Smooth muscle cell (in vitro differentiated cells): Measurements from ENCODE around the gene GIT2. TPM values are rescaled to one million over a fixed set of nuclear protein-coding genes. Genes with fewer than 3 reads are reported as not detected.
"Not testable (repeated sequence)": the region's sequence is repeated elsewhere in the genome, so short reads cannot be mapped to it uniquely, and the experiment has no call there.

ENCODE experiments used
- DNase-seq: peaks from one replicate; lab custom pipeline; 2025; ENCODE audit not compliant: unreplicated experiment; lab: John Stamatoyannopoulos, UW
- H2AFZ ChIP-seq: fragments of 200-600 bp; sonication (generic); 2 replicates; pipeline ENCODE4 v1.6.0; 2016; ENCODE audit warnings: antibody characterized with exemption, low read depth, mild to moderate bottlenecking
- H3F3A ChIP-seq: fragments of 200-600 bp; sonication (generic); 2 replicates; pipeline ENCODE4 v1.6.0; 2017; ENCODE audit warnings: antibody characterized with exemption, low read depth
- H3K27ac ChIP-seq: fragments of 200-600 bp; sonication (generic); 2 replicates; pipeline ENCODE4 v1.5.1; 2016; ENCODE audit warnings: low read depth, mild to moderate bottlenecking
- H3K27me3 ChIP-seq: fragments of 200-600 bp; sonication (generic); 2 replicates; pipeline ENCODE4 v1.6.1; 2016; ENCODE audit warnings: low read depth, mild to moderate bottlenecking
- H3K36me3 ChIP-seq: fragments of 200-600 bp; sonication (generic); 2 replicates; pipeline ENCODE4 v1.5.1; 2016; ENCODE audit warnings: low read depth
- H3K4me1 ChIP-seq: fragments of 200-600 bp; sonication (generic); 2 replicates; pipeline ENCODE4 v1.5.1; 2016; ENCODE audit warnings: low read depth
- H3K4me2 ChIP-seq: fragments of 200-600 bp; sonication (generic); 2 replicates; pipeline ENCODE4 v1.6.0; 2016; ENCODE audit warnings: mild to moderate bottlenecking
- H3K4me3 ChIP-seq: fragments of 200-600 bp; sonication (generic); 2 replicates; pipeline ENCODE4 v1.5.1; 2016; ENCODE audit warnings: mild to moderate bottlenecking
- H3K79me2 ChIP-seq: fragments of 200-600 bp; sonication (generic); 2 replicates; pipeline ENCODE4 v1.6.0; 2016; ENCODE audit warnings: low read depth, mild to moderate bottlenecking
- H3K9ac ChIP-seq: fragments of 200-600 bp; sonication (generic); 2 replicates; pipeline ENCODE4 v1.6.0; 2016; ENCODE audit warnings: low read depth
- H3K9me3 ChIP-seq: fragments of 200-600 bp; sonication (generic); replicated peaks from 2 replicates; pipeline ENCODE4 v1.5.1; 2016; ENCODE audit warnings: low read depth
- H4K20me1 ChIP-seq: fragments of 200-600 bp; sonication (generic); 2 replicates; pipeline ENCODE4 v1.6.0; 2016; ENCODE audit warnings: low read depth
- WGBS: methylation state at CpG from one replicate; pipeline ENCODE4 v1.1.7; 2016; ENCODE audit warnings: low lambda C conversion rate; 5-methylcytosine and 5-hydroxymethylcytosine counted together
- polyA plus RNA-seq: library from polyadenylated mRNA; unstranded; fragments of >200 nt; fragmentation: Nextera tagmentation; extraction: Ambion mirVana; gene quantifications from 2 replicates; pipeline ENCODE4 v1.2.1, GENCODE V29; 2016
- total RNA-seq: library from RNA; depleted of rRNA; stranded (reverse); fragments of >200 nt; gene quantifications from 2 replicates; pipeline ENCODE4 v1.2.3, GENCODE V29; 2014
- TF ChIP-seq, protein P1 (sequence below): fragments of 200-600 bp; sonication (generic); IDR thresholded peaks from 2 replicates; pipeline ENCODE4 v1.5.1; 2017; ENCODE audit warnings: borderline replicate concordance, mild to moderate bottlenecking, antibody characterized with exemption; ENCODE audit not compliant: insufficient read depth, poor library complexity, severe bottlenecking

The GIT2 gene
- total and polyA plus RNA-seq, 2 experiments from 2014 or later: 20.3 to 27.3 TPM

DNA sequence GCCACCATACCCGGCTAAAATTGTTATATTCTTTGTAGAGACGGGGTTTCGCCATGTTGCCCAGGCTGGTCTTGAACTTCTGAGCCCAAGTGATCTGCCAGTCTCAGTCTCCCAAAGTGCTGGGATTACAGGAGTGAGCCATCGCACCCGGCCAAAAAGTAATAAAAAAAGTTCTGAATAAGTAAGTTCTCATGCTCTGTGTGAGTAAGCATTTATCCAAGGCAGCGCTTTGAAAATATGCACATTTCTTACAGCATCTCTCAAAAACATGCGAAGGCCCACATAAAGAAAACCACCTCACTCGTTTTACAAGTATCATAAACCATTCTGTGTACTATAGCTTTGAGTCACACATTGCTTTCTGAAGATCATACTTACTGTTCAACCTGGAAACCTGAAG is 8.6 kb downstream of the GIT2 start:
- TF ChIP-seq, protein P1, sequence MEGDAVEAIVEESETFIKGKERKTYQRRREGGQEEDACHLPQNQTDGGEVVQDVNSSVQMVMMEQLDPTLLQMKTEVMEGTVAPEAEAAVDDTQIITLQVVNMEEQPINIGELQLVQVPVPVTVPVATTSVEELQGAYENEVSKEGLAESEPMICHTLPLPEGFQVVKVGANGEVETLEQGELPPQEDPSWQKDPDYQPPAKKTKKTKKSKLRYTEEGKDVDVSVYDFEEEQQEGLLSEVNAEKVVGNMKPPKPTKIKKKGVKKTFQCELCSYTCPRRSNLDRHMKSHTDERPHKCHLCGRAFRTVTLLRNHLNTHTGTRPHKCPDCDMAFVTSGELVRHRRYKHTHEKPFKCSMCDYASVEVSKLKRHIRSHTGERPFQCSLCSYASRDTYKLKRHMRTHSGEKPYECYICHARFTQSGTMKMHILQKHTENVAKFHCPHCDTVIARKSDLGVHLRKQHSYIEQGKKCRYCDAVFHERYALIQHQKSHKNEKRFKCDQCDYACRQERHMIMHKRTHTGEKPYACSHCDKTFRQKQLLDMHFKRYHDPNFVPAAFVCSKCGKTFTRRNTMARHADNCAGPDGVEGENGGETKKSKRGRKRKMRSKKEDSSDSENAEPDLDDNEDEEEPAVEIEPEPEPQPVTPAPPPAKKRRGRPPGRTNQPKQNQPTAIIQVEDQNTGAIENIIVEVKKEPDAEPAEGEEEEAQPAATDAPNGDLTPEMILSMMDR: no peak
- Histone ChIP-seq H3K4me1 (no peaks in the 10 kb centered on the region), H3K27me3 (no peaks in the 10 kb centered on the region), H3K79me2 (peaks cover 18% of the 10 kb centered on the region), H3F3A (no peaks in the 10 kb centered on the region), H3K9ac (no peak overlapping the region), H3K4me2 (no peak overlapping the region), H3K9me3 (no peaks in the 10 kb centered on the region), H3K4me3 (no peak overlapping the region), H3K27ac (no peak overlapping the region), H3K36me3 (peaks cover 20% of the 10 kb centered on the region), H2AFZ (no peak overlapping the region), H4K20me1 (peaks cover 5% of the 10 kb centered on the region)
- WGBS: 94% methylated on average over 8 of the region's 8 CpGs
- no peak for DNase-seq

DNA sequence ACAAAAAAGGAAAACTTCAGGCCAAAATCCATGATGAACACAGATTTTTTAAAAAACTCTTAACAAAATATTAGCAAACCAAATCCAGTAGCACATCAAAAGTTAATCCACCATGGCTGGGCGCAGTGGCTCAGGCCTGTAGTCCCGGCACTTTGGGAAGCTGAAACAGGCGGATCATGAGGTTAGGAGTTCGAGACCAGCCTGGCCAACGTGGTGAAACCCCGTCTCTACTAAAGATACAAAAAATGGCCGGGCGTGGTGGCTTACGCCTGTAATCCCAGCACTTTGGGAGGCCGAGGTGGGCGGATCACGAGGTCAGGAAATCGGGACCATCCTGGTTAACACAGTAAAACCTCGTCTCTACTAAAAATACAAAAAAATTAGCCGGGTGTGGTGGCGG is 9.9 kb downstream of the GIT2 start:
- not testable (repeated sequence) for H2AFZ ChIP-seq, H3K4me3 ChIP-seq, H3K27ac ChIP-seq, H3K27me3 ChIP-seq, DNase-seq, H3K4me2 ChIP-seq, H3F3A ChIP-seq, H3K9ac ChIP-seq, H4K20me1 ChIP-seq, H3K4me1 ChIP-seq, H3K9me3 ChIP-seq, H3K79me2 ChIP-seq
- peaks cover 23% of the 10 kb centered on the region for H3K36me3 ChIP-seq
- over 99% methylated on average over 16 of the region's 16 CpGs for WGBS

DNA sequence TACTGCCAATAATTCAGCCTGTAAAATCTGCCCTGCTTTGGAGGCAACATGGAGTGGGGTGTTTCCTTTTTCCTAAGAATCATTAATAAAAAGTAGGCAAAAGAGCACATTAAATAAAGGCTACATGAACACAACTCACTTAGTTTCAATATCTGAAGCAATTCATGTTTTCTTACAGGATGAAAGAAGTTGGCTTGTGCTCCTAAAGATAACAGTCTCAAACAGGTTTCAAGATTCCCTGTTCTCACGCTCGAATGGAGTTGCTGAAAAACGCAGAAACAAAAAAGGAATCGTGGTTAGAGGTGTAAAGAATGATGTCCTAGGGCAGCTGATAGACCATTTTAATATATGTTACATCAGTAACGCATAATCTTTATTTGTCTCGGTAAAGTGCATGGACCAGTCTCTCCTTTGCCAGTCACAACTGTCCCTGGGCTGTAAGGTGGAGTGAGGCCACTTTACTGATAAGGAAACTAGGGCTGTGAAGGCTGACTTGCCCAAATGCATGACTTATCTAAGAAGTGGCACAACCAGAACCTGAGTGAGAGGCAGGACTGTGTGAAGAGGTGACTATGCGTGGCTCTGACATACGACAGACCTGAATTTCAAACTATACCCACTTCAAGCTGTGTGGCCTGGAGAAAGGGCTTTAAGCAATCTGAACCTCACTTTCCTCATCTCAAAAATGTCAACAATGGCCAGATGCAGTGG is 12.6 kb downstream of the GIT2 start:
- Histone ChIP-seq H4K20me1 (no peaks in the 10 kb centered on the region), H3K79me2 (no peaks in the 10 kb centered on the region), H3F3A (no peaks in the 10 kb centered on the region), H3K4me3 (no peak overlapping the region), H2AFZ (no peak overlapping the region), H3K4me2 (no peak overlapping the region), H3K9me3 (no peaks in the 10 kb centered on the region), H3K36me3 (peaks cover 37% of the 10 kb centered on the region), H3K4me1 (no peaks in the 10 kb centered on the region), H3K27ac (no peak overlapping the region), H3K27me3 (no peaks in the 10 kb centered on the region), H3K9ac (no peak overlapping the region)
- TF ChIP-seq, protein P1: no peak
- 95% methylated on average over 8 of the region's 8 CpGs for WGBS
- no peak for DNase-seq

DNA sequence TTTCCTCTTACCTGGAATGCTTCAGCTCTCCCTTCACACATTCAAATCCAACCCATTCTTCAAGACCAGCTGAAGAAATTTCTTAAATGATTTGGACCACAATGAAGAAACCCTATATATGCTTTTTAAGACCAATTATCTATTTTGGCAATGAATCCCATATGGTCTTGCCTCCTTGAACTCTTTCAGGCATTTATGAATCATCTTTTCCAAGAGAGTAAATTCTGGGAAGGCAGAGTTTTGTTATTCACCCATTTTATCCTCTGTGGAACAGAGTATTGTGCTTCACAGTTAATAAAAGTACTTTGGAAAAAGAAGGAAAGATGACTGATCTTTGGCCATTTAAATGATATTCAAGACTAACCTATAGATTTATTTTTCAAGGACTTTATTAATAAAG is 14.0 kb downstream of the GIT2 start:
- no peak overlapping the region for H3K9ac ChIP-seq
- no peaks in the 10 kb centered on the region for H3K27me3 ChIP-seq
- no peak for DNase-seq
- no peak overlapping the region for H2AFZ ChIP-seq
- H3K27ac ChIP-seq: no peak overlapping the region
- H4K20me1 ChIP-seq: no peaks in the 10 kb centered on the region
- no peak overlapping the region for H3K4me2 ChIP-seq
- H3K4me1 ChIP-seq: no peaks in the 10 kb centered on the region
- TF ChIP-seq, protein P1: no peak
- H3K79me2 ChIP-seq: no peaks in the 10 kb centered on the region
- H3K4me3 ChIP-seq: no peak overlapping the region
- H3K9me3 ChIP-seq: no peaks in the 10 kb centered on the region
- peaks cover 49% of the 10 kb centered on the region for H3K36me3 ChIP-seq
- H3F3A ChIP-seq: no peaks in the 10 kb centered on the region
